Neural crest cell (in vitro differentiated cells): ENCODE measurements around the gene WDR86. TPM values are rescaled to one million over a fixed set of nuclear protein-coding genes. Genes with fewer than 3 reads are reported as not detected.

ENCODE experiments used
- DNase-seq: peaks from one replicate; pipeline ENCODE4 v3.0.0; 2021; ENCODE audit warnings: low read depth, mixed read lengths, low spot score
- H3K27ac Mint-ChIP-seq: one replicate; pipeline ENCODE4 v1.8.0; 2021; ENCODE audit warnings: mild to moderate bottlenecking, mixed read lengths; ENCODE audit not compliant: unreplicated experiment
- H3K27me3 Mint-ChIP-seq: 2 replicates; pipeline ENCODE4 v1.8.0; 2021; ENCODE audit warnings: low read depth, mild to moderate bottlenecking, mixed read lengths
- H3K36me3 Mint-ChIP-seq: 2 replicates; pipeline ENCODE4 v1.8.0; 2021; ENCODE audit warnings: low read depth, mild to moderate bottlenecking, mixed read lengths
- H3K4me1 Mint-ChIP-seq: 2 replicates; pipeline ENCODE4 v1.8.0; 2021; ENCODE audit warnings: mixed read lengths
- H3K4me3 Mint-ChIP-seq: one replicate; pipeline ENCODE4 v1.8.0; 2021; ENCODE audit warnings: mild to moderate bottlenecking, mixed read lengths
- H3K9me3 Mint-ChIP-seq: 2 replicates; pipeline ENCODE4 v1.8.0; 2021; ENCODE audit warnings: mixed read lengths
- CTCF ChIP-seq: fragments of 200-600 bp; sonication (generic); conservative IDR thresholded peaks from 2 replicates; pipeline ENCODE4 v1.5.0; 2021; ENCODE audit warnings: antibody characterized with exemption, mild to moderate bottlenecking
- total RNA-seq: library from RNA; stranded (reverse); gene quantifications from 2 replicates; pipeline ENCODE4 v1.2.1, GENCODE V29; 2021

WDR86 gene
- total RNA-seq, 1 donor from 2014 or later: 29.8 TPM

- DNase-seq: no peak
- no peak for TF ChIP-seq CTCF
- Mint-ChIP-seq H3K36me3 (peaks cover 9% of the 10 kb centered on the region), H3K9me3 (peaks cover 8% of the 10 kb centered on the region), H3K4me3 (no peak overlapping the region), H3K27ac (no peak overlapping the region), H3K4me1 (peaks cover 13% of the 10 kb centered on the region), H3K27me3 (no peaks in the 10 kb centered on the region)
Measured at GRCh38 chr7:151423936-151424335, 14.1 kb upstream of the WDR86 start.

- no peak overlapping the region for H3K4me3 Mint-ChIP-seq
- peaks cover 10% of the 10 kb centered on the region for H3K36me3 Mint-ChIP-seq
- peaks cover 6% of the 10 kb centered on the region for H3K4me1 Mint-ChIP-seq
- H3K27ac Mint-ChIP-seq: no peak overlapping the region
- TF ChIP-seq CTCF: no peak
- H3K27me3 Mint-ChIP-seq: no peaks in the 10 kb centered on the region
- DNase-seq: no peak
- peaks cover 9% of the 10 kb centered on the region for H3K9me3 Mint-ChIP-seq
Measured at GRCh38 chr7:151423226-151423625, 13.4 kb upstream of the WDR86 start.

GRCh38 chr7:151422212-151422611 is 12.4 kb upstream of the WDR86 start:
- Mint-ChIP-seq H3K4me3 (no peak overlapping the region), H3K27ac (no peak overlapping the region), H3K27me3 (no peaks in the 10 kb centered on the region), H3K4me1 (no peaks in the 10 kb centered on the region), H3K9me3 (peaks cover 12% of the 10 kb centered on the region), H3K36me3 (peaks cover 13% of the 10 kb centered on the region)
- TF ChIP-seq CTCF: no peak
- no peak for DNase-seq

GRCh38 chr7:151420144-151420543 is 10.3 kb upstream of the WDR86 start:
- Mint-ChIP-seq H3K36me3 (peaks cover 13% of the 10 kb centered on the region), H3K27ac (no peak overlapping the region), H3K4me1 (no peaks in the 10 kb centered on the region), H3K27me3 (peaks cover 8% of the 10 kb centered on the region), H3K9me3 (peaks cover 12% of the 10 kb centered on the region), H3K4me3 (no peak overlapping the region)
- DNase-seq: no peak
- no peak for TF ChIP-seq CTCF

- peaks cover 10% of the 10 kb centered on the region for H3K36me3 Mint-ChIP-seq
- H3K27me3 Mint-ChIP-seq: peaks cover 22% of the 10 kb centered on the region
- no peak overlapping the region for H3K4me3 Mint-ChIP-seq
- TF ChIP-seq CTCF: no peak
- peaks cover 6% of the 10 kb centered on the region for H3K9me3 Mint-ChIP-seq
- no peak for DNase-seq
- no peaks in the 10 kb centered on the region for H3K4me1 Mint-ChIP-seq
- H3K27ac Mint-ChIP-seq: peak overlapping the region; percentile 58
Measured at GRCh38 chr7:151416941-151417315, 7.1 kb upstream of the WDR86 start.
